Stimulated activated CD8-positive, alpha-beta memory T cell treated with anti-CD3 and anti-CD28 coated beads, Interleukin-12 subunit alpha, Interleukin-12 subunit beta, amount 100 ng/mL, for 24 hours (primary cell): ENCODE data around the gene SEC16A.

Experiments
- DNase-seq: peaks from one replicate; pipeline ENCODE4 v3.0.0-alpha.2; 2020; ENCODE audit errors: extremely low read depth

SEC16A gene

DNA sequence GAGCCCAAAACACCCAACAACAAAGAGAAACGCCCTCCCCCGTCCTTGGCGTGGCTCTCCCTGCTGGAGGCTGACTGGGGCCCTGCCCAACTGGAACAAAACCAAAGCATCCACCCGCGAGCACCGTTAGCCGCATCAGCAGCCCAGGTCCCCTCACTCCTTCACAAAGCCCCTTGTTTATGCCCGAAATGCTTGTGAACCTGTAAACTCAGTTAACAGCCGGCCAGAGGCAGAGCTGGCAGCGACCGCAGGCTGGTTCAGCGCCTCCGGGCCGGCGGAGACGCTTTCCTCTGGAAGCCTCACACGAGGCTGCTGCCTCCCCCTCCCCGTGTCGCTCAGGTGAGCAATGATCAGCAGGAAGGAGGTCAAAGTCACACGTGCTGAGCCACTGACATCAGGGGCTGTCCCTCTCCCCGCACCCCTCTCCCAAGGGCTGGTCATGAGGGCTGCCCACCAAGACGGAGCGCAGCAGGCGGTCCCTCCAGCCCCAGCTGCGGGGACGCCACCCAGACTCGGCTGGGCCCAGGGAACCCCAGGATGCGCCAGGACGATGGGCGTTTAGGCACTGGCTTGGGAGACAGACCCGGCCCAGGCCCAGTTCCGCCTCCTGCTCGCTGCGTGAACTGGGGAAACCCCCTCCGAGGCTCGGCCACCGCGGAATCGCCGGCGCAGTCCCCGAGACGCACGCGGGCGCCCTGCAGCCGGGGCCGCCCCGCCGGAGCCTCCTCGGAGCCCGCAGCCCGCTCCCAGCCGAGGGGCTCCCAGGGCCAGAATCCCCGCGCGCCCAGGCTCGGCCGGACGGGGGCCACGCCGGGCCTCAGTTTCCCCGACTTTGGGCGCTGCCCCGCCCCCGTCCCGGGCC lies 83.4 kb downstream of the SEC16A start:
- no peak for DNase-seq

DNA sequence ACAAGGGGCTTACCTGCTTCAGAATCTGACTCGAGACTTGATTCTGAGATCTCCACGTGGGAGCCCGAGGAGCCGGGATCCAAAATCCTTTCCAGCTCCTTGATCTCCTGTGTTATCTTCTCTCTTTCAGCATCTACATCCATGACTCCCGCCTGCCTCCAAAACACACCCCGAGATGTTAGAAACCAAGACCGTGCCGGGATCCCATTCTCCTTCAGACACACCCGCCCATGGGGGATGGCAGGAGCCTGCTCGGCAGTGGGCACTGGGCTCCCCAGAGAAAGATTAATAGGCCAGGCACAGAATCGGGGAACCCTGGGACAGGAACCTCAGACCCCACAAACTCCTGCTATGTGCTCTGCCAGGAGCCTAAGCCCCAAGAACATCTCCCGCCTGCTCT lies 84.6 kb downstream of the SEC16A start:
- no peak for DNase-seq

DNA sequence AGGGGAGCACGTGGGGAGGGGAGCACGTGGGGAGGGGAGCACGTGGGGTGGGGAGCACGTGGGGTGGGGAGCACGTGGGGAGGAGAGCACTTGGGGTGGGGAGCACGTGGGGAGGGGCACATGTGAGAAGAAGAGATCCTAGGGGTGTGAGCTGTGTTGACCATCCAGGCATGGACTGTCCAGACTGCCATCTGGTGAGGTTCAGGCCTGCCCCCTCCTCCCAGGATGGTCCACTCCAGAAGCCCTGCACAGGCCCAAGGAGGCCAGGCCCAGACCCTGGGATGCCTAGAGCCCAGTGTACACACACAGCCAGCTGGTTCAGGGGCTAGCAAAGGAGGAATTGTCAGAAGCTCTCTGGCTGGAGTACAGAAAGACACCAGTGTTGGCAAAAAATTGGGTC lies 85.2 kb downstream of the SEC16A start:
- no peak for DNase-seq

DNA sequence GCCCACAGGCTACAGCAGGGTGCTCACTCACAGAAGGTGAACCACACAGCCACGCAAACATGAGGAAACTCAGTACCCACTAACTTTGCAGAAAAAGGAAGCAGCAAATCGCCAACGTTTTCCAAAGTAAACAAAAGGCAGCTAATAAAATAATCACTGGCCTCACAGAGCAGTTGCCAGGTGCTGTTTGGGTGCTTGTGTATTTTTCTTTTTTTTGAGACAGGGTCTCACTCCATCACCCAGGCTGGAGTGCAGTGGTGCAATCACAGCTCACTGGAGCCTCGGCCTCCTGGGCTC lies 86.7 kb downstream of the SEC16A start:
- DNase-seq: no peak

DNA sequence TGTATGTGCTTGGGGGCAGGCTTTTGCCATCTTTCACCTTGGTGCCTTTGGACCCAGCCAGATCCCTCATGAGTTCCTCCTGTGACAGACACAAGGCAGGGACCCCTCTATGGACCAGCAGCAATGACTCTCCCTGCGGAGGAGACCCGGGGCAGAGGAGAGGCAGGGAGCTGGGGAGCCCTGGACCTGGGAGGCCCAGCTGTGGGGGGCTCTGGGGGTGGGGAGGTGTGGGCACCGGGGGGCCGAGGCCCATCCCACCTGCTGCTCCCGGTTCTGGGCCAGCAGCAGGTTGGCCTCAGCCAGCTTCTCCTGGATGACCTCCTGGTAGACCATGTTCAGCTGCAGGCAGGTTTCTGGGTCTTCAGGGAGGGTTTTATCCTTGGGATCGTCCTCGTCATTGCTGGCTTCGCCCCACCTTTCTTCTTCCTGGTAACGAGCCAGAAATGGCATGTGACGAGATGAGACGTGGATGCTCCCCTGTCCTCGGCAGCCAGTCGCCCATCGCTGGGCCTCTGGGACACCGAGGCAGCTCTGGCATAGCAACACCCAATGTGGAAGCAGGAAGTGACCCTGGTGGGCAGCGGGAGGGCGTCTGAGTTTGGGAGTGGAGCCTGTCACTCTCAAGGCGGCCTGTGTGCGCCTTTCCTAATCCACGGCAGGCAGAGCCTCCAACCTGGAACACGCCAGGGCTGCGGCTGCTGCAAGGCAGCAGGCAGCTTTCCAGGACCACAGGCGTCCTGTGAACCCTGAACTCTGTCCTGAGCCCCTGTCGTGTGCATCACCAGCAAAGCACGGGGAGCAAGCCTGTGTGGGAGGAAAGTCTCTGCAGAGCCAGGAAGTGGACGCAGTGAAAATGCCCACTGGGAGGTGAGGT lies 87.3 kb downstream of the SEC16A start:
- DNase-seq: no peak

DNA sequence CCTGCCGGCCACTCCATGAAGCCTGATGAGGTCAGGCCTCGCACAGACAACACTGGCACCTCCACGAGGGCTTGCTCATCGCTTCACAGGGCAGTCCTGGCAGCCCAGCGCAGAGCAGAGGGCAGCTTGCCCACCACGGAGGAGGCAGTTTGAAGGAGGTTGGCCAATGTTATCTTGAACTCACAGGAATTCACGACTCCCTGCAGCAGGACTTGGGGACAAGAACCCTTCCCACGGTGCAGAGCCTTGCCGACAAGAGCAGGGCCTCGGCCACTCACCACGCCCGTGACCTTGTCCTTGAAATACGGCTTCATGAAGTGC lies 87.9 kb downstream of the SEC16A start:
- no peak for DNase-seq

DNA sequence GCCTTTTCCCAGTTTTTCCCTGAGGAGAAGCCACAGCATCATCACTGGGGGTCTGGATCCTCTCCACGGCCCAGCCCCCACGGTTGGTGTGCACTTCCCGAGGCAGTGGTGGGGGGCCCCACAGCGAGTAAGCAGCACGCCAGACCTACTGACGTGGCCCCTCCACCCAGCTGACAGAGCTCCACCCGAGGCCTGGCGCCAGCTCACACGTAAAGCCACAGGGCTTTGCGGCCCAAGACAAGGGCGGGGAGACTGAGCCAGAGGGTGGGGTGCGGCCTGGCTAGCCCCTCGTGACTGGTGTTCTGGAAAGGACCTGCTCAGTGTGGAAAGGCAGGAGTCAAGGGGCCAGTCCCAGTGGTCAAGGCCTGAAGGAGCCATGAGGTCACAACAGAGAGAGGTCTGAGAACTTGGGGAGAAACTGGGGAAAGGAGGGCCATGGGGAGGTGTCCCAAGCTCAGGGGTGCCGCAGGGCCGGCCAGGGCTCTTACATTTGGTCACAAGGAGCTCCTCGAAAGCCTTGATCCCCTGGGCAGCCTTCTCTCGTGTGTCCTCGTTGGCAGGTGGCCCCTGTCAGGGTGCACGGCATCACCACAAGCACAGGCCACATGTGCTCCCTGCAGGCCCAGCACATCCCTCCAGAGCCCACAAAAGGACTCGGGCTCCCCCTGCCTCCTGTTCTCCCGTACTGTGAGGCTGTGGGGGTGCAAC lies 88.4 kb downstream of the SEC16A start:
- DNase-seq: no peak

DNA sequence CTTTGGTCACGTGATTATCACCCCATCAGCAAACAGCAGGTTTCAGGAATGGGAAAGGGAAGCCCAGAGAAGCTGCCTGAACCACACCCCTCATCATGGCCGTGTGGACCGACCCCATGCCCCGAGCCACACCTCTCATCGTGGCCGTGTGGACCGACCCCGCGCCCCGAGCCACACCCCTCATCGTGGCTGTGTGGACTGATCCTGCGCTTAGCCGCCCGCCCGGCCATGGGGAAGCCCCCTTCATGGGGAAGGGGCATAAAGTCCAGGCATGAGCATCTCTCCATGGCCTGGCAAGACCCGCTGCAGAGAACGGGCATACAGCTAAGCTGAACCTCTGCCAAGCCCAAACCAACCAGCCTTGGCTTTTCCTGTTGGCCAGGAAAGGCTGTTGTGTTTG lies 89.3 kb downstream of the SEC16A start:
- DNase-seq: no peak

DNA sequence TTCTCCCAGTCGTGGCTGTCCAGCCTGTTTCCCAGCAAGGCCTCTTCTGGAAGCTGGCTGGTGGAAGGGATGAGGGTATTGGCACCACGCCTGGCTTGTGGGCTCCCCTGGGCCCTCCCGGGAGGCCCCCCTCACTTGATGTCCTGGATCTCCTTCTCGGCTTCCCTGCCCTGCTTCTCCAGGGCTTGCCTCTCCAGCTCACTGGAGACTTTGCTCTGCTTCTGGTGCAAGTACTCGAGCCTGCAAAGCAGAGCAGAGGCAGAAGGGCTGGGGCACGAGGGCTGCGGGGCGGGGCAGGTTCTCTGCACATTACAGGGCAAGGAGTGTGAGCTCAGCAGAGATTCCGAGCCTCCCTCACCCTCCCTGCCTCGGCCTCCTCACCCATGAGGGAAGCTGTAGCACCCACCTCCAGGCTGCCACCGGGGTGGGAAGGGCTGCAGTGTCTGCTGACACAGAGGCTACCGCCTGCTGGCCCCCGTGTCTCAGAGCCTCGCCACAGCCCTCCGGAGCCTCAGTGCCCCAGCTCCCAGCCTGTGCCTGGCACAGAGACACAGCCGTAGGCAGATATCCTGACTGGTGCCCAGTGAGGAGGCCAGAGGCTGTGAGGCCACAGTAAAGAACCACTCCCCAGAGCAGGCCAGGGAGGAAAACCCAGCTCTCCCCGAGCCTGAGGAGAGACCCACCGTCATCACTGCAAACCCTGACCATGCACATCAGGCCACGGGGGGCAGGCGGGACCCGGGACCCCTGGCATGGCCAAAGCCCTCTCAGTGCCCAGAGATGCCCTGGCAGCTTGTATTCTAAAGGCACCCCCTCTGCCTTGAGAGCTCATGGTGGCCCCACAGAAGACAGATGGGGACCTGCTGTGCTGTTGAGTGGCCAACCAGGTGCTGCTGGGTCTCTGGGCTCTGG lies 90.0 kb downstream of the SEC16A start:
- no peak for DNase-seq

DNA sequence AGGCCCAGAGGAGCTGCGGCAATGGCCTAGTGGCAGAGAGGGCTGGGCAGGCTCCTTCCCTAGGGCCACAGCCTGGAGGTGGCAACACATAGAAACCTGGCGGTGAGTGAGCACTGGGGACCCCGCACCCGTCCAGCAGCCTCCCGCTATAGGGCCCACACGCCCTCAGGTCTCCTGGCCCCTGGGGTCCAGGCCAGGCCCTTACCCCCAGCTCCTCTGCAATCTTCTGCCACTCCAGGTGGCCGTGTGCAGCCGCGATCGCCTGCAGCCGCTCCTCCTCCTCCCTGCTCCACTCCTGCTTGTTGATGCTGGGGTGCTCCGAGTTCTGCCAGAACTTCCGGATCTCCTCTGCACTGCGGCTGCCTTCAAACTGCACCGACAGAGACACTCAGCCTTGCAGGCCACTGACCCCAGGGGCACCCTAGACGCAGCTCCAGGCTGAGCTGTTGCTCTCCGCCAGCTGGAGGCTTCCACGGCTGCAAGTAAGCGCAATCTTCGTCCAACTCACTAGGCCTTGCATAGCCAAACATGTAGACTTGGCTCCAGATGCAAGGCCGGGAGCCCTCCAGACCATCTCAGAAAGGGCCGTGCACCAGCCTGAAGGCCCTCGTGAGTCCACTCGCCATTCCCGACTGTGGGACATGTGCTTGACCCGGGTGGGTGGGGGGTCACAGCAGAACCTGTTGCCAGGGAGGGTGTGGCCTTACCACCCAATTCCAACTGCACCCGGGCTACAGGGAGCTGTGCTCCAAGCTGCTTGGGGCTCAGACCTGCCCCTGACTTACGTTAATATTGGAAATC lies 90.9 kb downstream of the SEC16A start:
- DNase-seq: no peak
